Measurements from ENCODE around the gene WDFY1. TPM values are rescaled to one million over a fixed set of nuclear protein-coding genes. Genes with fewer than 3 reads are reported as not detected.

The WDFY1 gene
- polyA plus RNA-seq, 3 donors, result 31.7 to 59.8 (median 40.7) TPM

GRCh38 chr2:223956300-223956699 is 11.2 kb upstream of the WDFY1 start:
- Histone ChIP-seq H3K4me1 (ENCODE audit: control insufficient read depth in 1 of 2, insufficient read depth in 2 of 2, low read length in 2 of 2) (peaks cover 39 to 47% of the 10 kb centered on the region in 2 donors), H3K9me3 (replicated peaks in 1 of 2; ENCODE audit: control insufficient read depth in 1 of 2, insufficient read depth in 1 of 2, low read length in 2 of 2) (no peaks in the 10 kb centered on the region), H3K79me2 (ENCODE audit: insufficient read depth, low read length) (peaks cover 40% of the 10 kb centered on the region), H3K4me2 (replicated peaks; ENCODE audit: extremely low read depth, low read length, poor library complexity, severe bottlenecking) (peak overlapping the region; percentile 82), H3K9ac (ENCODE audit: insufficient read depth, low read length, poor library complexity, severe bottlenecking) (peak overlapping the region; percentile 93), H4K20me1 (ENCODE audit: insufficient read depth, low read length) (peaks cover 21% of the 10 kb centered on the region), H2AFZ (ENCODE audit: insufficient read depth, low read depth, low read length, poor library complexity, severe bottlenecking) (peak overlapping the region; percentile 80), H3K27me3 (ENCODE audit: control insufficient read depth in 2 of 2, insufficient read depth in 2 of 2, low read length in 2 of 2) (no peaks in the 10 kb centered on the region), H3K36me3 (replicated peaks in 1 of 2; ENCODE audit: control insufficient read depth in 1 of 2, insufficient read depth in 2 of 2, low read length in 2 of 2) (peaks cover 16 to 18% of the 10 kb centered on the region in 2 donors), H3K27ac (ENCODE audit: low read depth in 1 of 2, low read length in 2 of 2) (peak overlapping the region; percentile 93 to 96), H3K4me3 (replicated peaks in 1 of 3; ENCODE audit: low read depth in 2 of 3, low read length in 3 of 3) (peak overlapping the region; percentile 68 to 97 (median 91))
- WGBS (ENCODE audit: insufficient coverage), result 97% methylated on average over 4 of the region's 4 CpGs
- peak overlapping the region; percentile 90 to 98 (median 93) for H3K27ac Mint-ChIP-seq
- peaks cover 0 to 2% (median 0%) of the 10 kb centered on the region in 7 donors for H3K9me3 Mint-ChIP-seq
- H3K27me3 Mint-ChIP-seq (ENCODE audit: low read depth in 3 of 3), result peaks cover 0 to 1% (median 0%) of the 10 kb centered on the region in 3 donors
- intact Hi-C loops (cut with micrococcal nuclease), result loop anchor here (10.0 kb wide), 3 partner anchors 121 to 629 kb away; partner anchors contain the start of genes AP1S3 (in 1 of the 2) and CUL3 (in 1 of the 2)
- no peak for DNase-seq
- H3K4me3 Mint-ChIP-seq, result peak overlapping the region; percentile 91 to 96
- peaks cover 48% of the 10 kb centered on the region for H3K4me1 Mint-ChIP-seq
- peaks cover 14 to 15% of the 10 kb centered on the region in 2 donors for H3K36me3 Mint-ChIP-seq
- TF ChIP-seq, protein P1, sequence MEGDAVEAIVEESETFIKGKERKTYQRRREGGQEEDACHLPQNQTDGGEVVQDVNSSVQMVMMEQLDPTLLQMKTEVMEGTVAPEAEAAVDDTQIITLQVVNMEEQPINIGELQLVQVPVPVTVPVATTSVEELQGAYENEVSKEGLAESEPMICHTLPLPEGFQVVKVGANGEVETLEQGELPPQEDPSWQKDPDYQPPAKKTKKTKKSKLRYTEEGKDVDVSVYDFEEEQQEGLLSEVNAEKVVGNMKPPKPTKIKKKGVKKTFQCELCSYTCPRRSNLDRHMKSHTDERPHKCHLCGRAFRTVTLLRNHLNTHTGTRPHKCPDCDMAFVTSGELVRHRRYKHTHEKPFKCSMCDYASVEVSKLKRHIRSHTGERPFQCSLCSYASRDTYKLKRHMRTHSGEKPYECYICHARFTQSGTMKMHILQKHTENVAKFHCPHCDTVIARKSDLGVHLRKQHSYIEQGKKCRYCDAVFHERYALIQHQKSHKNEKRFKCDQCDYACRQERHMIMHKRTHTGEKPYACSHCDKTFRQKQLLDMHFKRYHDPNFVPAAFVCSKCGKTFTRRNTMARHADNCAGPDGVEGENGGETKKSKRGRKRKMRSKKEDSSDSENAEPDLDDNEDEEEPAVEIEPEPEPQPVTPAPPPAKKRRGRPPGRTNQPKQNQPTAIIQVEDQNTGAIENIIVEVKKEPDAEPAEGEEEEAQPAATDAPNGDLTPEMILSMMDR (IDR thresholded peaks at IDR 0.05), result no peak

- intact Hi-C loops (cut with micrococcal nuclease), result loop anchor here (10.0 kb wide), 3 partner anchors 120 to 630 kb away; partner anchors contain the start of genes AP1S3 (in 1 of the 2) and CUL3 (in 1 of the 2)
- H3K4me3 Mint-ChIP-seq, result no peak overlapping the region
- H3K4me2 ChIP-seq (replicated peaks; ENCODE audit: extremely low read depth, low read length, poor library complexity, severe bottlenecking), result no peak overlapping the region
- H3K9ac ChIP-seq (ENCODE audit: insufficient read depth, low read length, poor library complexity, severe bottlenecking), result no peak overlapping the region
- no peak overlapping the region for H3K4me3 ChIP-seq (replicated peaks in 1 of 3; ENCODE audit: low read depth in 2 of 3, low read length in 3 of 3)
- no peaks in the 10 kb centered on the region for H3K9me3 ChIP-seq (replicated peaks in 1 of 2; ENCODE audit: control insufficient read depth in 1 of 2, insufficient read depth in 1 of 2, low read length in 2 of 2)
- no CpG with 5 or more reads among the region's 3 CpGs for WGBS (ENCODE audit: insufficient coverage)
- H3K4me1 ChIP-seq (ENCODE audit: control insufficient read depth in 1 of 2, insufficient read depth in 2 of 2, low read length in 2 of 2), result peaks cover 26 to 28% of the 10 kb centered on the region in 2 donors
- no peak overlapping the region for H2AFZ ChIP-seq (ENCODE audit: insufficient read depth, low read depth, low read length, poor library complexity, severe bottlenecking)
- H3K9me3 Mint-ChIP-seq, result peaks cover 0 to 2% (median 0%) of the 10 kb centered on the region in 7 donors
- TF ChIP-seq, protein P1 (IDR thresholded peaks at IDR 0.05), result no peak
- peaks cover 21% of the 10 kb centered on the region for H3K79me2 ChIP-seq (ENCODE audit: insufficient read depth, low read length)
- no peaks in the 10 kb centered on the region for H3K27me3 ChIP-seq (ENCODE audit: control insufficient read depth in 2 of 2, insufficient read depth in 2 of 2, low read length in 2 of 2)
- DNase-seq, result peak in 1 of 3 donors; percentile 23
- H4K20me1 ChIP-seq (ENCODE audit: insufficient read depth, low read length), result peaks cover 2% of the 10 kb centered on the region
- H3K36me3 Mint-ChIP-seq, result no peaks in the 10 kb centered on the region
- no peak overlapping the region for H3K27ac ChIP-seq (ENCODE audit: low read depth in 1 of 2, low read length in 2 of 2)
- H3K27me3 Mint-ChIP-seq (ENCODE audit: low read depth in 3 of 3), result peaks cover 0 to 1% (median 0%) of the 10 kb centered on the region in 3 donors
- H3K4me1 Mint-ChIP-seq, result peaks cover 41% of the 10 kb centered on the region
- H3K27ac Mint-ChIP-seq, result peak overlapping the region in 1 of 7 donors; percentile 24
- H3K36me3 ChIP-seq (replicated peaks in 1 of 2; ENCODE audit: control insufficient read depth in 1 of 2, insufficient read depth in 2 of 2, low read length in 2 of 2), result no peaks in the 10 kb centered on the region
Observed at GRCh38 chr2:223954401-223954800, 9.3 kb upstream of the WDFY1 start.
